A549 (cell line): ENCODE results near the gene PRSS36. TPM values are rescaled to one million over a fixed set of nuclear protein-coding genes. Genes with fewer than 3 reads are reported as not detected.
A peak's percentile ranks its signal among the peaks of the same experiment; 100 is the strongest.

ENCODE experiments used
- CHD2 ChIP-seq: fragments of 150-350 bp; IDR thresholded peaks from 2 replicates; pipeline ENCODE4 v1.6.1; 2014; ENCODE audit warnings: low read length; ENCODE audit not compliant: partially characterized antibody
- CHD4 ChIP-seq: fragments of 200-600 bp; sonication (generic); IDR thresholded peaks from 2 replicates; pipeline ENCODE4 v1.6.1; 2016; ENCODE audit warnings: antibody characterized with exemption, mild to moderate bottlenecking, borderline replicate concordance
- EHMT2 ChIP-seq: fragments of 200-600 bp; sonication (generic); IDR thresholded peaks from 2 replicates; pipeline ENCODE4 v1.6.1; 2016; ENCODE audit warnings: antibody characterized with exemption, low read depth, mild to moderate bottlenecking, moderate library complexity
- ESRRA ChIP-seq: fragments of 150-350 bp; IDR thresholded peaks from 2 replicates; pipeline ENCODE4 v1.6.1; 2014; ENCODE audit warnings: mild to moderate bottlenecking, low read length, borderline replicate concordance
- FOSL2 ChIP-seq, 2 experiments: fragments of 450-650 bp in 1 of 2; fragments of >200 bp in 1 of 2; sonication (Bioruptor Twin) in 1 of 2; formaldehyde crosslinking; IDR thresholded peaks; 2 replicates each; pipeline versions ENCODE4 v1.5.0 to v1.6.1; 2016 to 2020; ENCODE audit warnings: mild to moderate bottlenecking in 1 of 2, moderate library complexity in 1 of 2
- FOXS1 ChIP-seq: fragments of 250-450 bp; sonication (Bioruptor Pico); IDR thresholded peaks from 2 replicates; pipeline ENCODE4 v1.5.0; 2020; ENCODE audit warnings: mild to moderate bottlenecking, moderate library complexity
- HDAC2 ChIP-seq: fragments of 200-600 bp; sonication (generic); IDR thresholded peaks from 2 replicates; pipeline ENCODE4 v1.6.1; 2016
- HOXB13 ChIP-seq: fragments of 250-450 bp; sonication (Bioruptor Pico); IDR thresholded peaks from 2 replicates; pipeline ENCODE4 v1.5.0; 2020; ENCODE audit warnings: low read depth, mild to moderate bottlenecking, moderate library complexity
- HOXB5 ChIP-seq: fragments of 250-450 bp; sonication (Bioruptor Pico); IDR thresholded peaks from 2 replicates; pipeline ENCODE4 v1.5.0; 2020; ENCODE audit warnings: mild to moderate bottlenecking, moderate library complexity
- JUNB ChIP-seq: fragments of >200 bp; sonication (Bioruptor Twin); formaldehyde crosslinking; IDR thresholded peaks from 2 replicates; pipeline ENCODE4 v1.6.1; 2016
- KDM1A ChIP-seq: fragments of 200-600 bp; sonication (generic); IDR thresholded peaks from 2 replicates; pipeline ENCODE4 v1.6.1; 2016; ENCODE audit warnings: low read depth, mild to moderate bottlenecking
- MAFK ChIP-seq: fragments of 450-650 bp; IDR thresholded peaks from 2 replicates; pipeline ENCODE4 v1.6.1; 2014; ENCODE audit not compliant: partially characterized antibody
- NPAS2 ChIP-seq: fragments of 250-450 bp; sonication (Bioruptor Pico); IDR thresholded peaks from 2 replicates; pipeline ENCODE4 v1.8.0; 2022; ENCODE audit warnings: mild to moderate bottlenecking, moderate library complexity, borderline replicate concordance
- PHF8 ChIP-seq: fragments of 200-600 bp; sonication (generic); IDR thresholded peaks from 2 replicates; pipeline ENCODE4 v1.6.1; 2016; ENCODE audit warnings: low read depth, mild to moderate bottlenecking, antibody characterized with exemption, moderate library complexity, borderline replicate concordance
- POLR2A ChIP-seq: IDR thresholded peaks from 2 replicates; pipeline ENCODE4 v1.6.1; 2012; ENCODE audit warnings: mild to moderate bottlenecking, low read length
- RAD21 ChIP-seq, 2 experiments: fragments of >200 bp in 1 of 2; sonication (Bioruptor Twin) in 1 of 2; formaldehyde crosslinking in 1 of 2; IDR thresholded peaks in 1 of 2; conservative IDR thresholded peaks in 1 of 2; 2 replicates in 1 of 2; 3 replicates in 1 of 2; pipeline ENCODE4 v1.6.1; 2012 to 2018; ENCODE audit warnings: inconsistent platforms in 1 of 2
- RARB ChIP-seq: fragments of 250-450 bp; sonication (Bioruptor Pico); IDR thresholded peaks from 2 replicates; pipeline ENCODE4 v1.8.0; 2021; ENCODE audit warnings: mild to moderate bottlenecking, moderate library complexity
- RCOR1 ChIP-seq: fragments of 150-350 bp; IDR thresholded peaks from 2 replicates; pipeline ENCODE4 v1.6.1; 2014; ENCODE audit warnings: antibody characterized with exemption, low read length, low read depth
- TFCP2L1 ChIP-seq: fragments of 250-450 bp; sonication (Bioruptor Pico); IDR thresholded peaks from 2 replicates; pipeline ENCODE4 v1.5.0; 2021; ENCODE audit warnings: mild to moderate bottlenecking
- ZC3H11A ChIP-seq: fragments of 450-650 bp; IDR thresholded peaks from 2 replicates; pipeline ENCODE4 v1.6.1; 2014; ENCODE audit warnings: antibody characterized with exemption, mild to moderate bottlenecking
- ZFP36 ChIP-seq: fragments of 450-650 bp; IDR thresholded peaks from 2 replicates; pipeline ENCODE4 v1.6.1; 2014; ENCODE audit warnings: borderline replicate concordance; ENCODE audit not compliant: partially characterized antibody
- polyA plus RNA-seq, 4 experiments: library from polyadenylated mRNA; depleted of rRNA in 3 of 4; stranded (reverse); fragments of >200 nt; fragmentation: RNase III in 1 of 4; extraction: RNeasy Plus Mini Kit Qiagen cat#74134 plus additional on column Dnase treatment in 1 of 4; gene quantifications; 2 replicates in 3 of 4; 3 replicates in 1 of 4; pipeline ENCODE4 v1.2.3, GENCODE V29; 2011 to 2017
- TF ChIP-seq, protein P1 (sequence below): fragments of >200 bp; sonication (Bioruptor Twin); formaldehyde crosslinking; IDR thresholded peaks from 3 replicates; pipeline ENCODE4 v1.5.1; 2016
- TF ChIP-seq, protein P2 (sequence below): IDR thresholded peaks from 2 replicates; pipeline ENCODE4 v1.6.1; 2012; ENCODE audit warnings: low read depth, borderline replicate concordance
- TF ChIP-seq, protein P3 (sequence below): fragments of 200-600 bp; sonication (generic); IDR thresholded peaks from 2 replicates; pipeline ENCODE4 v1.6.1; 2016; ENCODE audit warnings: antibody characterized with exemption, mild to moderate bottlenecking, moderate library complexity
- TF ChIP-seq, protein P4 (sequence below): fragments of >200 bp; sonication (Bioruptor Twin); formaldehyde crosslinking; IDR thresholded peaks from 3 replicates; pipeline ENCODE4 v1.6.1; 2016
- TF ChIP-seq, protein P5 (sequence below): IDR thresholded peaks from 2 replicates; pipeline ENCODE4 v1.6.1; 2012
- TF ChIP-seq, protein P6 (sequence below): fragments of 150-350 bp; IDR thresholded peaks from 2 replicates; pipeline ENCODE4 v1.6.1; 2014; ENCODE audit warnings: low read depth, mild to moderate bottlenecking, low read length
- TF ChIP-seq, protein P7 (sequence below): fragments of 250-450 bp; sonication (Bioruptor Pico); IDR thresholded peaks from 2 replicates; pipeline ENCODE4 v1.5.0; 2020; ENCODE audit warnings: low read depth, mild to moderate bottlenecking, moderate library complexity

The PRSS36 gene
- polyA plus RNA-seq, 2 of the 4 experiments (the other 2 are of a cell fraction), result 0.41 to 0.75 TPM

DNA sequence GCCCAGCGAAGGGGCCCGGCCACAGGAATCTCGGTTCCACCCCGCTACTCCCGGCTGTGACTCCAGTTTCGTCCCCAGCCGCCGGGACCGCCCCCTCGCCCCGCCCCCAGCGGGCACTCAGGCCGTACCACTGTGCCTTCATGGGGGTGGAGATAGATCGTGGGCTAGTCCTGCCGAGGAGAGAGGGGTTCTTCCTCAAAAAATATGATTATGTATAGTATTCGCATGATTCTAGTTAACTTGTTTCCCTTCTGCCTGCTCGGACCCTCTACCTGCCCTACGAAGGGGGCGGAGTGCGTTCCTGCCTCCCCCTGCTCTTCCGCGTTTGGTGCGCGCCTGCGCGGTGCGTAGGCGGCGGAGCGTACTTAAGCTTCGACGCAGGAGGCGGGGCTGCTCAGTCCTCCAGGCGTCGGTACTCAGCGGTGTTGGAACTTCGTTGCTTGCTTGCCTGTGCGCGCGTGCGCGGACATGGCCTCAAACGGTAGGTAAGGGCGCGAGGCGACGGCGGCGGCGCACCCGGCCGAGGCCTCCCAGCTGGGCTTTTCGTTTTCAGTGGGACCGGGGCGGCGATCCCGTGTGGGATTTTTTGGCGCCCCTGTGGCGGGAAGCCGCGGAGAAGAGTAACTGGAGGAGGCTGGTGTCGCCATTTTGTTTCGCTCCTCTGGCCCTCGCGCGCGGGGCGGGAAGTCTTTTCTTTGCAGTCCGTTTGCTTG lies 30.0 kb upstream of the PRSS36 start, which contains the start of gene FUS (continued):
- no peak for TF ChIP-seq EHMT2
- TF ChIP-seq, protein P1, sequence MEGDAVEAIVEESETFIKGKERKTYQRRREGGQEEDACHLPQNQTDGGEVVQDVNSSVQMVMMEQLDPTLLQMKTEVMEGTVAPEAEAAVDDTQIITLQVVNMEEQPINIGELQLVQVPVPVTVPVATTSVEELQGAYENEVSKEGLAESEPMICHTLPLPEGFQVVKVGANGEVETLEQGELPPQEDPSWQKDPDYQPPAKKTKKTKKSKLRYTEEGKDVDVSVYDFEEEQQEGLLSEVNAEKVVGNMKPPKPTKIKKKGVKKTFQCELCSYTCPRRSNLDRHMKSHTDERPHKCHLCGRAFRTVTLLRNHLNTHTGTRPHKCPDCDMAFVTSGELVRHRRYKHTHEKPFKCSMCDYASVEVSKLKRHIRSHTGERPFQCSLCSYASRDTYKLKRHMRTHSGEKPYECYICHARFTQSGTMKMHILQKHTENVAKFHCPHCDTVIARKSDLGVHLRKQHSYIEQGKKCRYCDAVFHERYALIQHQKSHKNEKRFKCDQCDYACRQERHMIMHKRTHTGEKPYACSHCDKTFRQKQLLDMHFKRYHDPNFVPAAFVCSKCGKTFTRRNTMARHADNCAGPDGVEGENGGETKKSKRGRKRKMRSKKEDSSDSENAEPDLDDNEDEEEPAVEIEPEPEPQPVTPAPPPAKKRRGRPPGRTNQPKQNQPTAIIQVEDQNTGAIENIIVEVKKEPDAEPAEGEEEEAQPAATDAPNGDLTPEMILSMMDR, result no peak
- TF ChIP-seq, protein P2, sequence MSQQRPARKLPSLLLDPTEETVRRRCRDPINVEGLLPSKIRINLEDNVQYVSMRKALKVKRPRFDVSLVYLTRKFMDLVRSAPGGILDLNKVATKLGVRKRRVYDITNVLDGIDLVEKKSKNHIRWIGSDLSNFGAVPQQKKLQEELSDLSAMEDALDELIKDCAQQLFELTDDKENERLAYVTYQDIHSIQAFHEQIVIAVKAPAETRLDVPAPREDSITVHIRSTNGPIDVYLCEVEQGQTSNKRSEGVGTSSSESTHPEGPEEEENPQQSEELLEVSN, result no peak
- no peak for TF ChIP-seq HDAC2
- no peak for TF ChIP-seq FOSL2 (IDR thresholded peaks at IDR 0.05)
- no peak for TF ChIP-seq FOSL2 (CRISPR knock-in tag; IDR thresholded peaks at IDR 0.05)
- TF ChIP-seq ZFP36, result no peak
- no peak for TF ChIP-seq CHD4
- TF ChIP-seq RAD21 (conservative IDR thresholded peaks at IDR 0.05 in 1 of 2, IDR thresholded peaks at IDR 0.05 in 1 of 2), result no peak
- TF ChIP-seq, protein P3, sequence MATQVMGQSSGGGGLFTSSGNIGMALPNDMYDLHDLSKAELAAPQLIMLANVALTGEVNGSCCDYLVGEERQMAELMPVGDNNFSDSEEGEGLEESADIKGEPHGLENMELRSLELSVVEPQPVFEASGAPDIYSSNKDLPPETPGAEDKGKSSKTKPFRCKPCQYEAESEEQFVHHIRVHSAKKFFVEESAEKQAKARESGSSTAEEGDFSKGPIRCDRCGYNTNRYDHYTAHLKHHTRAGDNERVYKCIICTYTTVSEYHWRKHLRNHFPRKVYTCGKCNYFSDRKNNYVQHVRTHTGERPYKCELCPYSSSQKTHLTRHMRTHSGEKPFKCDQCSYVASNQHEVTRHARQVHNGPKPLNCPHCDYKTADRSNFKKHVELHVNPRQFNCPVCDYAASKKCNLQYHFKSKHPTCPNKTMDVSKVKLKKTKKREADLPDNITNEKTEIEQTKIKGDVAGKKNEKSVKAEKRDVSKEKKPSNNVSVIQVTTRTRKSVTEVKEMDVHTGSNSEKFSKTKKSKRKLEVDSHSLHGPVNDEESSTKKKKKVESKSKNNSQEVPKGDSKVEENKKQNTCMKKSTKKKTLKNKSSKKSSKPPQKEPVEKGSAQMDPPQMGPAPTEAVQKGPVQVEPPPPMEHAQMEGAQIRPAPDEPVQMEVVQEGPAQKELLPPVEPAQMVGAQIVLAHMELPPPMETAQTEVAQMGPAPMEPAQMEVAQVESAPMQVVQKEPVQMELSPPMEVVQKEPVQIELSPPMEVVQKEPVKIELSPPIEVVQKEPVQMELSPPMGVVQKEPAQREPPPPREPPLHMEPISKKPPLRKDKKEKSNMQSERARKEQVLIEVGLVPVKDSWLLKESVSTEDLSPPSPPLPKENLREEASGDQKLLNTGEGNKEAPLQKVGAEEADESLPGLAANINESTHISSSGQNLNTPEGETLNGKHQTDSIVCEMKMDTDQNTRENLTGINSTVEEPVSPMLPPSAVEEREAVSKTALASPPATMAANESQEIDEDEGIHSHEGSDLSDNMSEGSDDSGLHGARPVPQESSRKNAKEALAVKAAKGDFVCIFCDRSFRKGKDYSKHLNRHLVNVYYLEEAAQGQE, result no peak; the same call in 1 of the 2 replicates
- TF ChIP-seq, protein P4, sequence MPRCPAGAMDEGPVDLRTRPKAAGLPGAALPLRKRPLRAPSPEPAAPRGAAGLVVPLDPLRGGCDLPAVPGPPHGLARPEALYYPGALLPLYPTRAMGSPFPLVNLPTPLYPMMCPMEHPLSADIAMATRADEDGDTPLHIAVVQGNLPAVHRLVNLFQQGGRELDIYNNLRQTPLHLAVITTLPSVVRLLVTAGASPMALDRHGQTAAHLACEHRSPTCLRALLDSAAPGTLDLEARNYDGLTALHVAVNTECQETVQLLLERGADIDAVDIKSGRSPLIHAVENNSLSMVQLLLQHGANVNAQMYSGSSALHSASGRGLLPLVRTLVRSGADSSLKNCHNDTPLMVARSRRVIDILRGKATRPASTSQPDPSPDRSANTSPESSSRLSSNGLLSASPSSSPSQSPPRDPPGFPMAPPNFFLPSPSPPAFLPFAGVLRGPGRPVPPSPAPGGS, result peak; percentile 100
- TF ChIP-seq, protein P5, sequence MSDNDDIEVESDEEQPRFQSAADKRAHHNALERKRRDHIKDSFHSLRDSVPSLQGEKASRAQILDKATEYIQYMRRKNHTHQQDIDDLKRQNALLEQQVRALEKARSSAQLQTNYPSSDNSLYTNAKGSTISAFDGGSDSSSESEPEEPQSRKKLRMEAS, result no peak
- TF ChIP-seq ZC3H11A, result no peak
- TF ChIP-seq TFCP2L1 (CRISPR knock-in tag), result peak; percentile 19; the same call in 1 of the 2 replicates
- no peak for TF ChIP-seq CHD2
- TF ChIP-seq ESRRA, result no peak
- no peak for TF ChIP-seq KDM1A
- no peak for TF ChIP-seq RCOR1
- no peak for TF ChIP-seq JUNB
- TF ChIP-seq, protein P6, sequence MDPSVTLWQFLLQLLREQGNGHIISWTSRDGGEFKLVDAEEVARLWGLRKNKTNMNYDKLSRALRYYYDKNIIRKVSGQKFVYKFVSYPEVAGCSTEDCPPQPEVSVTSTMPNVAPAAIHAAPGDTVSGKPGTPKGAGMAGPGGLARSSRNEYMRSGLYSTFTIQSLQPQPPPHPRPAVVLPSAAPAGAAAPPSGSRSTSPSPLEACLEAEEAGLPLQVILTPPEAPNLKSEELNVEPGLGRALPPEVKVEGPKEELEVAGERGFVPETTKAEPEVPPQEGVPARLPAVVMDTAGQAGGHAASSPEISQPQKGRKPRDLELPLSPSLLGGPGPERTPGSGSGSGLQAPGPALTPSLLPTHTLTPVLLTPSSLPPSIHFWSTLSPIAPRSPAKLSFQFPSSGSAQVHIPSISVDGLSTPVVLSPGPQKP, result no peak
- TF ChIP-seq PHF8, result peak; percentile 99
- TF ChIP-seq RARB (CRISPR knock-in tag), result 0 out of 2 replicates have a peak, but pooled peaks have one; percentile 21
- TF ChIP-seq HOXB5 (CRISPR knock-in tag), result peak; percentile 60; the same call in 1 of the 2 replicates
- no peak for TF ChIP-seq FOXS1
- TF ChIP-seq MAFK, result no peak
- no peak for TF ChIP-seq NPAS2 (CRISPR knock-in tag)
- no peak for TF ChIP-seq HOXB13
- TF ChIP-seq, protein P7, sequence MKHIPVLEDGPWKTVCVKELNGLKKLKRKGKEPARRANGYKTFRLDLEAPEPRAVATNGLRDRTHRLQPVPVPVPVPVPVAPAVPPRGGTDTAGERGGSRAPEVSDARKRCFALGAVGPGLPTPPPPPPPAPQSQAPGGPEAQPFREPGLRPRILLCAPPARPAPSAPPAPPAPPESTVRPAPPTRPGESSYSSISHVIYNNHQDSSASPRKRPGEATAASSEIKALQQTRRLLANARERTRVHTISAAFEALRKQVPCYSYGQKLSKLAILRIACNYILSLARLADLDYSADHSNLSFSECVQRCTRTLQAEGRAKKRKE (CRISPR knock-in tag), result no peak
- TF ChIP-seq POLR2A, result peak; percentile 100
